K562 (cell line): ENCODE measurements around the gene PFKFB2. TPM values are rescaled to one million over a fixed set of nuclear protein-coding genes. Genes with fewer than 3 reads are reported as not detected.

Experiments
- BDP1 ChIP-seq: IDR thresholded peaks from 3 replicates; pipeline ENCODE4 v1.6.1; 2011; ENCODE audit not compliant: insufficient read length, insufficient read depth
- DPF2 ChIP-seq: fragments of 450-650 bp; IDR thresholded peaks from 2 replicates; pipeline ENCODE4 v1.6.1; 2016
- HEY1 ChIP-seq: fragments of 250-450 bp; sonication (Bioruptor Pico); IDR thresholded peaks from 2 replicates; pipeline ENCODE4 v1.5.0; 2020; ENCODE audit warnings: mild to moderate bottlenecking, moderate library complexity, borderline replicate concordance
- HMG20B ChIP-seq: fragments of 250-450 bp; sonication (Bioruptor Pico); IDR thresholded peaks from 2 replicates; pipeline ENCODE4 v1.5.0; 2021; ENCODE audit warnings: mild to moderate bottlenecking
- JUND ChIP-seq, 2 experiments: IDR thresholded peaks; 2 replicates in 1 of 2; 3 replicates in 1 of 2; pipeline ENCODE4 v1.6.1; 2011; ENCODE audit warnings: borderline replicate concordance in 2 of 2, low read depth in 2 of 2, low read length in 2 of 2, improper control_type of control experiment in 1 of 2, missing biosample characterization in 1 of 2, missing genetic modification characterization in 1 of 2, missing genetic modification reagents in 1 of 2
- MTA1 ChIP-seq: fragments of 450-650 bp; IDR thresholded peaks from 2 replicates; pipeline ENCODE4 v1.6.1; 2017; ENCODE audit warnings: borderline replicate concordance
- PHF8 ChIP-seq: fragments of 200-600 bp; sonication (generic); IDR thresholded peaks from 2 replicates; pipeline ENCODE4 v1.6.1; 2012; ENCODE audit warnings: mixed run types, mild to moderate bottlenecking, inconsistent platforms, low read length, moderate library complexity, borderline replicate concordance
- SP1 ChIP-seq: sonication (generic); formaldehyde crosslinking; IDR thresholded peaks from 2 replicates; pipeline ENCODE4 v1.8.1; 2022; ENCODE audit warnings: mild to moderate bottlenecking, missing genetic modification reagents
- ZNF212 ChIP-seq: fragments of 450-650 bp; formaldehyde crosslinking; IDR thresholded peaks from 2 replicates; pipeline ENCODE4 v1.4.0; 2020; ENCODE audit warnings: mild to moderate bottlenecking
- ZNF354B ChIP-seq: fragments of 250-450 bp; sonication (Bioruptor Pico); IDR thresholded peaks from 2 replicates; pipeline ENCODE4 v1.4.0; 2020
- polyA plus RNA-seq, 8 experiments: library from polyadenylated mRNA; depleted of rRNA in 4 of 8; stranded (reverse) in 5 of 8; unstranded in 3 of 8; fragments of >200 nt; fragmentation: Nextera tagmentation in 2 of 8; fragmentation: Illumina TruSeq in 1 of 8; extraction: Ambion mirVana in 2 of 8; extraction: Trizol in 1 of 8; gene quantifications; 2 replicates each; pipeline versions ENCODE4 v1.2.1 to v1.2.3, GENCODE V29; 2011 to 2014; ENCODE audit warnings: inconsistent platforms in 1 of 8, missing spikeins in 1 of 8
- total RNA-seq, 7 experiments: library from RNA; depleted of rRNA in 6 of 7; stranded (reverse); fragments of >200 nt in 6 of 7; fragmentation: Illumina TruSeq in 2 of 7; extraction: Trizol in 2 of 7; gene quantifications; 2 replicates each; pipeline versions ENCODE4 v1.2.1 to v1.2.3, GENCODE V29; 2011 to 2021; ENCODE audit warnings: low replicate concordance in 1 of 7
- TF ChIP-seq, protein P1 (sequence below), 2 experiments: fragments of 450-650 bp in 1 of 2; sonication (generic) in 1 of 2; formaldehyde crosslinking in 1 of 2; IDR thresholded peaks; 2 replicates each; pipeline versions ENCODE4 v1.7.1 to v1.9.0; 2016 to 2022; ENCODE audit warnings: inconsistent platforms in 1 of 2, mild to moderate bottlenecking in 1 of 2, missing genetic modification reagents in 1 of 2

Gene PFKFB2
- total and polyA plus RNA-seq, 9 of the 15 experiments (the other 6 are each of a cell fraction or from before 2014, with no cell fraction given) = 6.9 to 26.0 (median 16.4) TPM

- TF ChIP-seq, protein P1, sequence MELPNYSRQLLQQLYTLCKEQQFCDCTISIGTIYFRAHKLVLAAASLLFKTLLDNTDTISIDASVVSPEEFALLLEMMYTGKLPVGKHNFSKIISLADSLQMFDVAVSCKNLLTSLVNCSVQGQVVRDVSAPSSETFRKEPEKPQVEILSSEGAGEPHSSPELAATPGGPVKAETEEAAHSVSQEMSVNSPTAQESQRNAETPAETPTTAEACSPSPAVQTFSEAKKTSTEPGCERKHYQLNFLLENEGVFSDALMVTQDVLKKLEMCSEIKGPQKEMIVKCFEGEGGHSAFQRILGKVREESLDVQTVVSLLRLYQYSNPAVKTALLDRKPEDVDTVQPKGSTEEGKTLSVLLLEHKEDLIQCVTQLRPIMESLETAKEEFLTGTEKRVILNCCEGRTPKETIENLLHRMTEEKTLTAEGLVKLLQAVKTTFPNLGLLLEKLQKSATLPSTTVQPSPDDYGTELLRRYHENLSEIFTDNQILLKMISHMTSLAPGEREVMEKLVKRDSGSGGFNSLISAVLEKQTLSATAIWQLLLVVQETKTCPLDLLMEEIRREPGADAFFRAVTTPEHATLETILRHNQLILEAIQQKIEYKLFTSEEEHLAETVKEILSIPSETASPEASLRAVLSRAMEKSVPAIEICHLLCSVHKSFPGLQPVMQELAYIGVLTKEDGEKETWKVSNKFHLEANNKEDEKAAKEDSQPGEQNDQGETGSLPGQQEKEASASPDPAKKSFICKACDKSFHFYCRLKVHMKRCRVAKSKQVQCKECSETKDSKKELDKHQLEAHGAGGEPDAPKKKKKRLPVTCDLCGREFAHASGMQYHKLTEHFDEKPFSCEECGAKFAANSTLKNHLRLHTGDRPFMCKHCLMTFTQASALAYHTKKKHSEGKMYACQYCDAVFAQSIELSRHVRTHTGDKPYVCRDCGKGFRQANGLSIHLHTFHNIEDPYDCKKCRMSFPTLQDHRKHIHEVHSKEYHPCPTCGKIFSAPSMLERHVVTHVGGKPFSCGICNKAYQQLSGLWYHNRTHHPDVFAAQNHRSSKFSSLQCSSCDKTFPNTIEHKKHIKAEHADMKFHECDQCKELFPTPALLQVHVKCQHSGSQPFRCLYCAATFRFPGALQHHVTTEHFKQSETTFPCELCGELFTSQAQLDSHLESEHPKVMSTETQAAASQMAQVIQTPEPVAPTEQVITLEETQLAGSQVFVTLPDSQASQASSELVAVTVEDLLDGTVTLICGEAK (IDR thresholded peaks at IDR 0.05) = 0 out of 2 replicates have a peak, but pooled peaks have one; percentile 15
- TF ChIP-seq, protein P1 (CRISPR knock-in tag; IDR thresholded peaks at IDR 0.05) = no peak
- no peak for TF ChIP-seq JUND (IDR thresholded peaks at IDR 0.05; ENCODE audit: borderline replicate concordance, low read depth, low read length)
- TF ChIP-seq JUND (tag; IDR thresholded peaks at IDR 0.05; ENCODE audit: borderline replicate concordance, low read depth, low read length) = peak; percentile 21; the same call in 1 of the 3 replicates
- TF ChIP-seq HEY1 (CRISPR knock-in tag) = 0 out of 2 replicates have a peak, but pooled peaks have one; percentile 69
- peak; percentile 40; the same call in 1 of the 2 replicates for TF ChIP-seq DPF2
- TF ChIP-seq HMG20B = no peak
- no peak for TF ChIP-seq PHF8
- peak; percentile 37; the same call in 1 of the 2 replicates for TF ChIP-seq MTA1
- no peak for TF ChIP-seq ZNF212
- TF ChIP-seq ZNF354B = no peak
- TF ChIP-seq BDP1 = no peak
- TF ChIP-seq SP1 (CRISPR knock-in tag) = no peak
These were observed 24.6 kb downstream of the PFKFB2 start (continued) for GRCh38 chr1:207077470-207078377.
